B cell (primary cell): ENCODE results near the gene GTF2A1L. TPM values are rescaled to one million over a fixed set of nuclear protein-coding genes. Genes with fewer than 3 reads are reported as not detected.

Experiments
- ATAC-seq: fragments of 200-7000 bp; cut with Tn5 transposase; one replicate; pipeline ENCODE4 v1.10.0; 2021; ENCODE audit warnings: low read depth, mild to moderate bottlenecking, moderate number of reproducible peaks, moderate library complexity
- CTCF ChIA-PET: fragments of 350-600 bp; sonication (Branson Sonifier 250); formaldehyde crosslinking; loops from one replicate; lab custom pipeline; 2021; ENCODE audit warnings: antibody characterized with exemption, inconsistent platforms; lab: Charles Lee
- POLR2A ChIA-PET: fragments of 350-600 bp; sonication (Branson Sonifier 250); formaldehyde crosslinking; loops from one replicate; lab custom pipeline; 2021; ENCODE audit warnings: antibody characterized with exemption; lab: Charles Lee
- DNase-seq: peaks from one replicate; pipeline ENCODE4 v3.0.0; 2013
- H2AFZ ChIP-seq: 2 replicates; pipeline ENCODE4 v1.6.1; 2012; ENCODE audit warnings: mild to moderate bottlenecking, low read depth, low read length; ENCODE audit not compliant: insufficient read depth, poor library complexity, severe bottlenecking
- H3K27ac ChIP-seq, 2 donors: 1 replicate in 1 of 2; 2 replicates in 1 of 2; pipeline ENCODE4 v1.5.1; 2012 to 2013; ENCODE audit warnings: low read length in 2 of 2, mild to moderate bottlenecking in 2 of 2, moderate library complexity in 1 of 2
- H3K27me3 ChIP-seq, 4 experiments: fragments of 200-600 bp in 1 of 4; sonication (generic) in 1 of 4; replicated peaks in 1 of 4; 1 replicate in 2 of 4; 2 replicates in 2 of 4; pipeline versions ENCODE4 v1.6.1 to v1.7.0; 2013 to 2016; ENCODE audit warnings: low read length in 3 of 4, mild to moderate bottlenecking in 2 of 4, mixed read lengths in 1 of 4, moderate library complexity in 1 of 4; ENCODE audit not compliant: insufficient read depth in 4 of 4, control insufficient read depth in 3 of 4; ENCODE audit errors: control extremely low read depth in 1 of 4
- H3K36me3 ChIP-seq, 2 experiments: replicated peaks in 1 of 2; 1 replicate in 1 of 2; 2 replicates in 1 of 2; pipeline versions ENCODE4 v1.6.1 to v1.7.1; 2013; ENCODE audit warnings: low read length in 1 of 2; ENCODE audit not compliant: insufficient read depth in 2 of 2, control insufficient read depth in 1 of 2; ENCODE audit errors: control extremely low read depth in 1 of 2, extremely low read depth in 1 of 2
- H3K4me1 ChIP-seq, 2 donors: fragments of 200-600 bp in 1 of 2; sonication (generic) in 1 of 2; 1 replicate in 1 of 2; 2 replicates in 1 of 2; pipeline versions ENCODE4 v1.5.1 to v1.6.1; 2013 to 2017; ENCODE audit warnings: low read length in 2 of 2; ENCODE audit not compliant: control insufficient read depth in 2 of 2, insufficient read depth in 2 of 2
- H3K4me2 ChIP-seq: replicated peaks from 2 replicates; pipeline ENCODE3; 2012; ENCODE audit warnings: mild to moderate bottlenecking, low read depth, low read length; ENCODE audit not compliant: poor library complexity, severe bottlenecking
- H3K4me3 ChIP-seq, 5 experiments: fragments of 200-600 bp in 1 of 5; sonication (generic) in 1 of 5; 1 replicate in 3 of 5; 2 replicates in 2 of 5; pipeline versions ENCODE4 v1.5.1 to v1.7.0; 2011 to 2016; ENCODE audit warnings: low read length in 4 of 5, mild to moderate bottlenecking in 4 of 5, low read depth in 2 of 5, control low read depth in 1 of 5, moderate library complexity in 1 of 5; ENCODE audit not compliant: insufficient read depth in 1 of 5; ENCODE audit errors: control extremely low read depth in 1 of 5, extremely low read depth in 1 of 5
- H3K79me2 ChIP-seq: fragments of 200-600 bp; sonication (generic); one replicate; pipeline ENCODE4 v1.6.0; 2016; ENCODE audit warnings: low read length; ENCODE audit not compliant: control insufficient read depth, insufficient read depth
- H3K9ac ChIP-seq: fragments of 200-600 bp; sonication (generic); 2 replicates; pipeline ENCODE4 v1.6.1; 2017; ENCODE audit warnings: mild to moderate bottlenecking, low read length, moderate library complexity
- H3K9me3 ChIP-seq, 3 donors: one replicate each; pipeline versions ENCODE4 v1.6.1 to v1.7.1; 2013; ENCODE audit warnings: low read length in 2 of 3; ENCODE audit not compliant: control insufficient read depth in 2 of 3, insufficient read depth in 1 of 3; ENCODE audit errors: control extremely low read depth in 1 of 3
- H4K20me1 ChIP-seq: 2 replicates; pipeline ENCODE4 v1.6.0; 2012; ENCODE audit warnings: mild to moderate bottlenecking, low read length; ENCODE audit not compliant: insufficient read depth, control insufficient read depth, poor library complexity, severe bottlenecking
- H3K27ac Mint-ChIP-seq: one replicate; pipeline ENCODE4 v1.8.0; 2021; ENCODE audit warnings: mixed read lengths
- H3K27me3 Mint-ChIP-seq: one replicate; pipeline ENCODE4 v1.8.0; 2021; ENCODE audit warnings: mixed read lengths
- H3K4me1 Mint-ChIP-seq: one replicate; pipeline ENCODE4 v1.8.0; 2021; ENCODE audit warnings: mixed read lengths
- H3K4me3 Mint-ChIP-seq: one replicate; pipeline ENCODE4 v1.8.0; 2021; ENCODE audit warnings: mixed read lengths
- H3K9me3 Mint-ChIP-seq: one replicate; pipeline ENCODE4 v1.8.0; 2022; ENCODE audit warnings: mixed read lengths; ENCODE audit not compliant: insufficient read depth
- EZH2 ChIP-seq: IDR thresholded peaks from 2 replicates; pipeline ENCODE4 v1.6.1; 2012; ENCODE audit warnings: borderline replicate concordance, low read depth, mild to moderate bottlenecking, moderate library complexity, low read length; ENCODE audit not compliant: insufficient read depth, poor library complexity, severe bottlenecking
- WGBS: methylation state at CpG from one replicate; pipeline ENCODE4 v1.1.5; 2013; ENCODE audit warnings: missing lambda C conversion rate; ENCODE audit not compliant: insufficient coverage; 5-methylcytosine and 5-hydroxymethylcytosine counted together
- intact Hi-C: fragments of 100-400 bp; cut with micrococcal nuclease; formaldehyde crosslinking; loops from one replicate; pipeline ENCODE4 v1.10.0; 2022
- polyA plus RNA-seq: library from polyadenylated mRNA; depleted of rRNA; stranded (reverse); fragments of >200 nt; gene quantifications from 2 replicates; pipeline ENCODE4 v1.2.3, GENCODE V29; 2012
- total RNA-seq, 2 donors: library from RNA; stranded (reverse); fragments of 120-200 nt in 1 of 2; gene quantifications; 1 replicate in 1 of 2; 2 replicates in 1 of 2; pipeline versions ENCODE4 v1.2.3 to v1.2.4, GENCODE V29; 2013 to 2022
- TF ChIP-seq, protein P1 (sequence below): fragments of 200-600 bp; IDR thresholded peaks from one replicate; pipeline ENCODE4 v1.8.0; 2022; ENCODE audit warnings: antibody characterized with exemption, mild to moderate bottlenecking

GTF2A1L gene
- total and polyA plus RNA-seq, 2 donors (not counting 1 experiment from before 2014, with no cell fraction given): not detected

DNA sequence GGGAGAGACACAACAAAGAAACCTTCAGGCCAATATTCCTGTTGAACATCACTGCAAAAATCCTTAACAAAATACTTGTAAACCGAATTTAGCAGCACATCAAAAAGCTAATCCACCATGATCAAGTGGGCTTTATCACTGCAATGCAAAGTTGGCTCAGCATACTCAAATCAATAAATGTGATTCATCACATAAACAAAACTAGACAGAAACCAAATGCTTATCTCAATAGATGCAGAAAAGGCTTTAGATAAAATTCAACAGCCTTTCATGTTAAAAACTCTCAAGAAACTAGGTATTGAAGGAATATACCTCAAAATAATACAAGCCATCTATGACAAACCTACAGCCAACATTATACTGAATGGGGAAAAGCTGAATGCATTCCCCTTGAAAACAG lies 20.6 kb downstream of the GTF2A1L start:
- Histone ChIP-seq H4K20me1 (no peaks in the 10 kb centered on the region), H3K4me1 (no peaks in the 10 kb centered on the region), H3K36me3 (no peaks in the 10 kb centered on the region), H3K9ac (no peak overlapping the region), H3K4me3 (no peak overlapping the region), H3K4me2 (no peak overlapping the region), H3K27me3 (peaks cover 0 to 7% (median 0%) of the 10 kb centered on the region in 4 experiments), H3K27ac (no peak overlapping the region), H3K79me2 (no peaks in the 10 kb centered on the region), H2AFZ (no peak overlapping the region), H3K9me3 (peaks cover 0 to 10% (median 0%) of the 10 kb centered on the region in 3 donors)
- no peak overlapping the region for H3K27ac Mint-ChIP-seq
- H3K4me3 Mint-ChIP-seq: no peak overlapping the region
- ChIA-PET POLR2A (no interaction called here), CTCF (no interaction called here)
- WGBS: 67% methylated on average over 1 of the region's 1 CpG
- intact Hi-C loops: no loop called here
- H3K27me3 Mint-ChIP-seq: peaks cover 24% of the 10 kb centered on the region
- no peak for ATAC-seq
- H3K9me3 Mint-ChIP-seq: no peaks in the 10 kb centered on the region
- no peak for DNase-seq
- no peaks in the 10 kb centered on the region for H3K4me1 Mint-ChIP-seq
- TF ChIP-seq EZH2: no peak
- TF ChIP-seq, protein P1, sequence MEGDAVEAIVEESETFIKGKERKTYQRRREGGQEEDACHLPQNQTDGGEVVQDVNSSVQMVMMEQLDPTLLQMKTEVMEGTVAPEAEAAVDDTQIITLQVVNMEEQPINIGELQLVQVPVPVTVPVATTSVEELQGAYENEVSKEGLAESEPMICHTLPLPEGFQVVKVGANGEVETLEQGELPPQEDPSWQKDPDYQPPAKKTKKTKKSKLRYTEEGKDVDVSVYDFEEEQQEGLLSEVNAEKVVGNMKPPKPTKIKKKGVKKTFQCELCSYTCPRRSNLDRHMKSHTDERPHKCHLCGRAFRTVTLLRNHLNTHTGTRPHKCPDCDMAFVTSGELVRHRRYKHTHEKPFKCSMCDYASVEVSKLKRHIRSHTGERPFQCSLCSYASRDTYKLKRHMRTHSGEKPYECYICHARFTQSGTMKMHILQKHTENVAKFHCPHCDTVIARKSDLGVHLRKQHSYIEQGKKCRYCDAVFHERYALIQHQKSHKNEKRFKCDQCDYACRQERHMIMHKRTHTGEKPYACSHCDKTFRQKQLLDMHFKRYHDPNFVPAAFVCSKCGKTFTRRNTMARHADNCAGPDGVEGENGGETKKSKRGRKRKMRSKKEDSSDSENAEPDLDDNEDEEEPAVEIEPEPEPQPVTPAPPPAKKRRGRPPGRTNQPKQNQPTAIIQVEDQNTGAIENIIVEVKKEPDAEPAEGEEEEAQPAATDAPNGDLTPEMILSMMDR: no peak

DNA sequence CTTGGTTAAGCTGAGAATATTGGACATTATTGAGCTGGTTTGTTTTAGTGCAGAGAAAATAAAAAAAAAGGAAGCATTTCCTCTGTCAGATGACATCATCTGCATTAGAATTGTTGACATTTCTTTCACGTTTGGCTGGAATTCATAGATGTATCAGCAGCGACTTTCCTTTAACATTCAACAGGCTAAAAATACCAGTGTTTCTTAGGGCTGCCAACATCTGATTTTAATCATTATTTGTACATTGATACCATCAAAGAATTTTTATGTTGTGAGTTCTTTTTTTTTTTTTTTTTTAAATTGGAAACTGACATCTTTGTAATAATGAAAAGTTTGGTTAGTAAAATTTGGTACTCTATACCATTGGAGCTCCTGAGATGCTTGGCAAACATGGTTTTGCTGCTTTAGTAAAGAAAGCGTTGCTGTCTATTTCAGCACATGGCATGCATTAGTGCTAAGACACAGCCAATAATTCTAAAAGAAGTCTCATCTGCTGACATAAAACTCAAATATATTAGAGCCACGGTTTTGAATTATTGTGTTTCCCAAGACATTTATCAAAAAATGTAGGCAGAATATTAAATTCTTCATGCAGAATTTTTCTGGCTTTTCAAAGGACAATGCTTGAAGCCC lies 33.6 kb downstream of the GTF2A1L start:
- H3K27me3 Mint-ChIP-seq: peaks cover 8% of the 10 kb centered on the region
- DNase-seq (no peak), ATAC-seq (no peak)
- H3K4me2 ChIP-seq: no peak overlapping the region
- H3K27ac ChIP-seq: no peak overlapping the region
- H4K20me1 ChIP-seq: no peaks in the 10 kb centered on the region
- H3K27ac Mint-ChIP-seq: no peak overlapping the region
- no peaks in the 10 kb centered on the region for H3K9me3 Mint-ChIP-seq
- no peaks in the 10 kb centered on the region for H3K9me3 ChIP-seq
- 100% methylated on average over 1 of the region's 4 CpGs for WGBS
- H2AFZ ChIP-seq: no peak overlapping the region
- intact Hi-C loops: no loop called here
- H3K79me2 ChIP-seq: no peaks in the 10 kb centered on the region
- POLR2A ChIA-PET: no interaction called here
- no peak overlapping the region for H3K4me3 Mint-ChIP-seq
- H3K36me3 ChIP-seq: no peaks in the 10 kb centered on the region
- no peak overlapping the region for H3K4me3 ChIP-seq
- no peaks in the 10 kb centered on the region for H3K4me1 ChIP-seq
- no peaks in the 10 kb centered on the region for H3K4me1 Mint-ChIP-seq
- H3K27me3 ChIP-seq: no peaks in the 10 kb centered on the region
- CTCF ChIA-PET: no interaction called here
- TF ChIP-seq, protein P1: no peak
- TF ChIP-seq EZH2: no peak
- no peak overlapping the region for H3K9ac ChIP-seq
